Kidney (tissue), 14 donors: ENCODE measurements around the gene NOXO1. TPM values are rescaled to one million over a fixed set of nuclear protein-coding genes. Genes with fewer than 3 reads are reported as not detected.

Experiments
- DNase-seq, 5 donors: peaks; one replicate each; pipeline ENCODE4 v3.0.0-alpha.2; 2013 to 2020
- FAIRE-seq: peaks from 2 replicates; lab custom pipeline; 2012; peaks lifted over from hg19 to GRCh38; lab: Jason Lieb, UNC
- H3K27ac ChIP-seq, 2 donors: one replicate each; pipeline ENCODE4 v1.7.0; 2013; ENCODE audit warnings: low read depth in 2 of 2, low read length in 2 of 2, inconsistent platforms in 1 of 2
- H3K27me3 ChIP-seq: one replicate; pipeline ENCODE4 v1.7.1; 2013; ENCODE audit warnings: low read length, inconsistent platforms; ENCODE audit not compliant: control insufficient read depth, insufficient read depth
- H3K36me3 ChIP-seq, 3 donors: one replicate each; pipeline versions ENCODE4 v1.7.0 to v1.7.1; 2013; ENCODE audit warnings: low read length in 3 of 3, control low read depth in 1 of 3, inconsistent platforms in 1 of 3; ENCODE audit not compliant: insufficient read depth in 3 of 3, control insufficient read depth in 2 of 3
- H3K4me1 ChIP-seq, 3 donors: one replicate each; pipeline versions ENCODE4 v1.7.0 to v1.7.1; 2013; ENCODE audit warnings: low read length in 3 of 3, inconsistent platforms in 1 of 3, low read depth in 1 of 3; ENCODE audit not compliant: control insufficient read depth in 2 of 3, insufficient read depth in 2 of 3
- H3K4me3 ChIP-seq, 3 donors: one replicate each; pipeline versions ENCODE4 v1.7.0 to v1.8.1; 2013; ENCODE audit warnings: low read length in 3 of 3, control low read depth in 1 of 3, inconsistent platforms in 1 of 3
- H3K9ac ChIP-seq, 3 donors: one replicate each; pipeline versions ENCODE4 v1.7.0 to v1.7.1; 2013; ENCODE audit warnings: low read length in 3 of 3, control low read depth in 1 of 3, inconsistent platforms in 1 of 3
- H3K9me3 ChIP-seq, 3 donors: one replicate each; pipeline versions ENCODE4 v1.7.0 to v1.7.1; 2013; ENCODE audit warnings: low read length in 3 of 3, control low read depth in 1 of 3, inconsistent platforms in 1 of 3; ENCODE audit not compliant: control insufficient read depth in 2 of 3, insufficient read depth in 1 of 3
- intact Hi-C: fragments of 100-400 bp; cut with DNase I; formaldehyde crosslinking; loops from one replicate; pipeline ENCODE4 v1.11.1; 2022
- polyA plus RNA-seq: library from polyadenylated mRNA; stranded (reverse); fragments of 350-450 nt; fragmentation: Illumina TruSeq; extraction: RNeasy Lipid Tissue Mini Kit (QIAGEN cat#74804); gene quantifications from one replicate; pipeline ENCODE4 v1.2.3, GENCODE V29; 2014; ENCODE audit warnings: low read depth, low replicate concordance; ENCODE audit not compliant: insufficient read depth
- total RNA-seq: library from RNA; stranded (reverse); fragmentation: NEBNext Ultra II Directional; extraction: Animal tissue kit (Norgen Biotek cat#: 25700); gene quantifications from one replicate; pipeline ENCODE4 v1.2.1, GENCODE V29; 2021
- TF ChIP-seq, protein P1 (sequence below): IDR thresholded peaks from 3 replicates; pipeline ENCODE4 v1.5.1; 2012; ENCODE audit warnings: mild to moderate bottlenecking, moderate library complexity, borderline replicate concordance; ENCODE audit not compliant: insufficient read depth; ENCODE audit errors: extremely low read depth
- donor health status: control.
- donor health status: control.
- donor health status: control.
- donor health status: control.
- donor health status: control.
- donor health status: DM: yes; HTN: yes; CAD: no.
- donor health status: Normal renal cell carcinoma (clear cell type).

The NOXO1 gene
- total and polyA plus RNA-seq, 2 donors from 2014 or later: 0.57 to 0.58 TPM

DNA sequence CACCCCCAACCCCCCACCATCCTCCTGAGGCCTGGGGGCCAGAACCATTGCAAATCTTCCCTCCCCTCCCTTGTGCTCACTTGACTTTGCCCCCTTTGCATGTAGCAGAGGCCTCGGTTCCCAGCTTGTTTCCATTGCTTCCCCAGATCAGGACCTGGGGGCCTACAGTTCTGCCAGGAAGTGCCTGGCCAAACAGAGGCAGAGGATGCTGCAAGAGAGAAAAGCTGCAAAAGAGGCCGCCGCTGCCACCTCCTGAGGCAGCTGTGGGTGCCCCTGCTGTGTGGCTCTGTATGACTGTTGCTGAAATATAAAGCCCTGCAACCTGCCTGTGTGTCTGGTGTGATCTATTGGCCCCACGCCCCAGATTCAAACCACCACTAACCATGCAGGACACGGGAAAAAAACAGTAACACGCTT is 19.6 kb downstream of the NOXO1 start:
- no peak for FAIRE-seq

DNA sequence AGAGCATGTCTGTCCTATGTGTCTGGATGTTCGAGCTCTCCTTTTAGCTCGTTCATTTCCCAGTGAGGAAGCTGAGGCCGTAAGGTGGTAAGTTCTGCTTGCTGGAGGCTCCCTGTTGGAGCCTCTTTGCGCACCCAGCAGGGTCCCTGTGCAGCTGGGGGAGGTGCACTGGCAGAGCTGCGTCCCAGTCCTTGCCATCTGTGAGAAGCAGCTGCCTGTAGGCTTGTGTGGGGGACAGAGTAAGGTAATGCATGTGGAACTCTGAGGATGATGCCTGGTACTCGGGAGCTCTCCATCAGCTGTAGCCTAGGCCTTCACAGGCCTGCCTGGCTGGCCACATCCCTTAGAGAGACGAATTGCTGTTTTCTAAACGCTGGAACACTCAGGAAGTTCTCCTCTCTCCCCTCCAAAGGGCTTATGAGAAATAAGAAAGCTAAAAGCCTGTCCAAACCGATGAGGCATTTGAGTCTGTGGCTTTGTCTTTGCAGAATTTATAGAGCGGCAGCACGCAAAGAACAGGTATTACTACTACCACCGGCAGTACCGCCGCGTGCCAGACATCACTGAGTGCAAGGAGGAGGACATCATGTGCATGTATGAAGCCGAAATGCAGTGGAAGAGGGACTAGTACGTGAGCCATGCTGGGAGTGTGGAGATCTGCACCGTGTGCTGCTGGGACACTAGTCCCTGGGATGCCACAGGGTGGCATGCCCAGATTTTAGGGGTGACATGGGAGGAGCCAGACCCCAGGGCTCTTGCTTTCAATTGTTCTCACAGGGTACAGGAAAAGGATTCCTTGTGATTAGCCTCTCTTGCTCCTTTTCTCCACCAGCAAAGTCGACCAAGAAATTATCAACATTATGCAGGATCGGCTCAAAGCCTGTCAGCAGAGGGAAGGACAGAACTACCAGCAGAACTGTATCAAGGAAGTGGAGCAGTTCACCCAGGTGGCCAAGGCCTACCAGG is 20.3 kb downstream of the NOXO1 start:
- H3K36me3 ChIP-seq: peaks cover 0 to 6% (median 6%) of the 10 kb centered on the region in 3 donors
- intact Hi-C loops: no loop called here
- peak overlapping the region in 2 of 3 donors; percentile 29 to 81 for H3K4me3 ChIP-seq
- FAIRE-seq: no peak
- TF ChIP-seq, protein P1, sequence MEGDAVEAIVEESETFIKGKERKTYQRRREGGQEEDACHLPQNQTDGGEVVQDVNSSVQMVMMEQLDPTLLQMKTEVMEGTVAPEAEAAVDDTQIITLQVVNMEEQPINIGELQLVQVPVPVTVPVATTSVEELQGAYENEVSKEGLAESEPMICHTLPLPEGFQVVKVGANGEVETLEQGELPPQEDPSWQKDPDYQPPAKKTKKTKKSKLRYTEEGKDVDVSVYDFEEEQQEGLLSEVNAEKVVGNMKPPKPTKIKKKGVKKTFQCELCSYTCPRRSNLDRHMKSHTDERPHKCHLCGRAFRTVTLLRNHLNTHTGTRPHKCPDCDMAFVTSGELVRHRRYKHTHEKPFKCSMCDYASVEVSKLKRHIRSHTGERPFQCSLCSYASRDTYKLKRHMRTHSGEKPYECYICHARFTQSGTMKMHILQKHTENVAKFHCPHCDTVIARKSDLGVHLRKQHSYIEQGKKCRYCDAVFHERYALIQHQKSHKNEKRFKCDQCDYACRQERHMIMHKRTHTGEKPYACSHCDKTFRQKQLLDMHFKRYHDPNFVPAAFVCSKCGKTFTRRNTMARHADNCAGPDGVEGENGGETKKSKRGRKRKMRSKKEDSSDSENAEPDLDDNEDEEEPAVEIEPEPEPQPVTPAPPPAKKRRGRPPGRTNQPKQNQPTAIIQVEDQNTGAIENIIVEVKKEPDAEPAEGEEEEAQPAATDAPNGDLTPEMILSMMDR: no peak
- peaks cover 0 to 21% (median 20%) of the 10 kb centered on the region in 3 donors for H3K4me1 ChIP-seq
- DNase-seq: peak in 1 of 5 donors; percentile 7
- H3K9ac ChIP-seq: peak overlapping the region in 2 of 3 donors; percentile 16 to 91
- no peaks in the 10 kb centered on the region for H3K9me3 ChIP-seq
- H3K27ac ChIP-seq: no peak overlapping the region
- H3K27me3 ChIP-seq: no peaks in the 10 kb centered on the region

More for the DNA sequence above, 19.6 kb downstream of the NOXO1 start:
- H3K4me3 ChIP-seq: no peak overlapping the region
- H3K36me3 ChIP-seq: peaks cover 0 to 6% (median 6%) of the 10 kb centered on the region in 3 donors
- no peak overlapping the region for H3K9ac ChIP-seq
- peaks cover 0 to 21% (median 20%) of the 10 kb centered on the region in 3 donors for H3K4me1 ChIP-seq
- no peak for DNase-seq
- no peaks in the 10 kb centered on the region for H3K9me3 ChIP-seq
- no peak overlapping the region for H3K27ac ChIP-seq
- H3K27me3 ChIP-seq: no peaks in the 10 kb centered on the region
- intact Hi-C loops: no loop called here
- TF ChIP-seq, protein P1: no peak

DNA sequence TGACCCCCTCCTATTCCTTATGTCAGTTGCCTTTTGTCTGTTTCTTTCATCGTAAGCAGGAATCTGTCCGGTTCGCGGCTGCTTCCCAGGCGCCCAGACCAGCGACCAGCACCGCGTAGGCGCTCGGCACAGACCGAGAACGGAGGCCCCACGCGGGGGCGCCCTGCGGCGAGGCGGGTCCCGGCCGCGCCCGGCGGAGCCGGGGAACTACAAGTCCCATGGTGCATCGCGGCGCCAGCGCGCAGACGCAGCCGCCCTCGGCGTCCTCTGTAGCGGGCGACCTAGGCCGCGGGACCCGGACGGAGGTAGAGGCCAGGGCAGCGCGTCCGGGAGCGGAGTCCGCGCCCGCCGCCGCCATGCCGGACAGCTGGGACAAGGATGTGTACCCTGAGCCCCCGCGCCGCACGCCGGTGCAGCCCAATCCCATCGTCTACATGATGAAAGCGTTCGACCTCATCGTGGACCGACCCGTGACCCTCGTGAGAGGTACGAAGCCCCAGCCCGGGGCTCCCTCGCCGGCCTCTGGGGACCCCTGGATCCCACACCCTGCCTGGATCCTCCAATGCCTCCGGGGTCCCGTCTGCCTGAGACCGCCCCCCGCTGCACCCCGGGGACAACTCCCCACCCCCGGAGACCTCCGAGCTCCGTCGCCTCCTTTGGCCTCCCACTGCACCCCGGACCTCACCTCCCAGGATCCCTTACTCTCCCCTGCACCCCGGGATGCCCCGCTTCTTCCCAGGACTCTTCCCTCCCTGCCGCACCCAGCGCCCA is 21.8 kb downstream of the NOXO1 start, which contains the start of gene NDUFB10:
TSS of gene NDUFB10 (plus strand) at position 270 of the 771 bp plus-strand sequence. CDS start at position 357, 87 bp downstream.
- Histone ChIP-seq H3K27me3 (no peaks in the 10 kb centered on the region), H3K36me3 (peaks cover 0 to 6% (median 6%) of the 10 kb centered on the region in 3 donors), H3K4me3 (peak within 1 kb of the TSS; percentile 64 to 81 (median 75)), H3K9ac (peak within 1 kb of the TSS; percentile 33 to 91 (median 87)), H3K4me1 (peaks cover 0 to 16% (median 15%) of the 10 kb centered on the region in 3 donors), H3K27ac (peak within 1 kb of the TSS; percentile 75 to 78), H3K9me3 (no peaks in the 10 kb centered on the region)
- TF ChIP-seq, protein P1: peak; percentile 64
- DNase-seq: peak; percentile 90 to 97 (median 93)
- no peak for FAIRE-seq
- intact Hi-C loops: no loop called here
